Neural progenitor cell (in vitro differentiated cells): Measurements from ENCODE around the gene NDUFB4. TPM values are rescaled to one million over a fixed set of nuclear protein-coding genes. Genes with fewer than 3 reads are reported as not detected.

Experiments
- DNase-seq: peaks from one replicate; pipeline ENCODE4 v3.0.0-alpha.2; 2016; ENCODE audit warnings: low spot score
- H2AFZ ChIP-seq: fragments of 200-600 bp; sonication (generic); replicated peaks from 2 replicates; pipeline ENCODE4 v1.6.1; 2016; ENCODE audit warnings: antibody characterized with exemption
- H3F3A ChIP-seq: fragments of 200-600 bp; sonication (generic); 2 replicates; pipeline ENCODE4 v1.6.1; 2016; ENCODE audit warnings: antibody characterized with exemption, low read depth
- H3K27ac ChIP-seq: fragments of 200-600 bp; sonication (generic); 2 replicates; pipeline ENCODE4 v1.5.1; 2016; ENCODE audit warnings: mild to moderate bottlenecking
- H3K27me3 ChIP-seq: fragments of 200-600 bp; sonication (generic); 2 replicates; pipeline ENCODE4 v1.6.1; 2016; ENCODE audit warnings: mild to moderate bottlenecking, moderate library complexity
- H3K36me3 ChIP-seq: fragments of 200-600 bp; sonication (generic); 2 replicates; pipeline ENCODE4 v1.5.1; 2016
- H3K4me1 ChIP-seq: fragments of 200-600 bp; sonication (generic); 2 replicates; pipeline ENCODE4 v1.6.1; 2016; ENCODE audit warnings: mixed run types
- H3K4me2 ChIP-seq: fragments of 200-600 bp; sonication (generic); 2 replicates; pipeline ENCODE4 v1.6.1; 2016
- H3K4me3 ChIP-seq: fragments of 200-600 bp; sonication (generic); 2 replicates; pipeline ENCODE4 v1.5.1; 2016
- H3K79me2 ChIP-seq: fragments of 200-600 bp; sonication (generic); 2 replicates; pipeline ENCODE4 v1.6.1; 2016; ENCODE audit warnings: low read depth
- H3K9ac ChIP-seq: fragments of 200-600 bp; sonication (generic); 2 replicates; pipeline ENCODE4 v1.6.1; 2016
- H3K9me3 ChIP-seq: fragments of 200-600 bp; sonication (generic); 2 replicates; pipeline ENCODE4 v1.5.1; 2016; ENCODE audit warnings: low read depth
- H4K20me1 ChIP-seq: fragments of 200-600 bp; sonication (generic); 2 replicates; pipeline ENCODE4 v1.6.1; 2016; ENCODE audit warnings: low read depth
- H3K27ac Mint-ChIP-seq: 3 replicates; pipeline ENCODE4 v1.8.0; 2021; ENCODE audit warnings: mixed read lengths
- H3K27me3 Mint-ChIP-seq: 2 replicates; pipeline ENCODE4 v1.8.0; 2022; ENCODE audit warnings: low read depth, mild to moderate bottlenecking, inconsistent platforms, moderate library complexity, mixed read lengths; ENCODE audit not compliant: insufficient read depth
- H3K36me3 Mint-ChIP-seq: 3 replicates; pipeline ENCODE4 v1.8.0; 2021; ENCODE audit warnings: mixed read lengths
- H3K4me1 Mint-ChIP-seq: 3 replicates; pipeline ENCODE4 v1.8.0; 2021; ENCODE audit warnings: mixed read lengths
- H3K4me3 Mint-ChIP-seq: 3 replicates; pipeline ENCODE4 v1.8.0; 2021; ENCODE audit warnings: mild to moderate bottlenecking, moderate library complexity, mixed read lengths
- H3K9me3 Mint-ChIP-seq: 3 replicates; pipeline ENCODE4 v1.8.0; 2020; ENCODE audit warnings: mixed read lengths
- EZH2 ChIP-seq: fragments of 200-600 bp; sonication (generic); IDR thresholded peaks from 2 replicates; pipeline ENCODE4 v1.6.1; 2017; ENCODE audit warnings: antibody characterized with exemption, mild to moderate bottlenecking, moderate library complexity
- EZH2phosphoT487 ChIP-seq: fragments of 200-600 bp; sonication (generic); IDR thresholded peaks from 2 replicates; pipeline ENCODE4 v1.6.1; 2017; ENCODE audit warnings: antibody characterized with exemption
- total RNA-seq: library from RNA; depleted of rRNA; stranded (reverse); fragments of >200 nt; gene quantifications from 2 replicates; pipeline ENCODE4 v1.2.3, GENCODE V29; 2015; ENCODE audit warnings: low replicate concordance
- TF ChIP-seq, protein P1 (sequence below): fragments of 200-600 bp; sonication (generic); IDR thresholded peaks from 2 replicates; pipeline ENCODE4 v1.5.1; 2017; ENCODE audit warnings: antibody characterized with exemption, mild to moderate bottlenecking

NDUFB4 gene
- total RNA-seq, 1 donor from 2014 or later, result 132 TPM

DNA sequence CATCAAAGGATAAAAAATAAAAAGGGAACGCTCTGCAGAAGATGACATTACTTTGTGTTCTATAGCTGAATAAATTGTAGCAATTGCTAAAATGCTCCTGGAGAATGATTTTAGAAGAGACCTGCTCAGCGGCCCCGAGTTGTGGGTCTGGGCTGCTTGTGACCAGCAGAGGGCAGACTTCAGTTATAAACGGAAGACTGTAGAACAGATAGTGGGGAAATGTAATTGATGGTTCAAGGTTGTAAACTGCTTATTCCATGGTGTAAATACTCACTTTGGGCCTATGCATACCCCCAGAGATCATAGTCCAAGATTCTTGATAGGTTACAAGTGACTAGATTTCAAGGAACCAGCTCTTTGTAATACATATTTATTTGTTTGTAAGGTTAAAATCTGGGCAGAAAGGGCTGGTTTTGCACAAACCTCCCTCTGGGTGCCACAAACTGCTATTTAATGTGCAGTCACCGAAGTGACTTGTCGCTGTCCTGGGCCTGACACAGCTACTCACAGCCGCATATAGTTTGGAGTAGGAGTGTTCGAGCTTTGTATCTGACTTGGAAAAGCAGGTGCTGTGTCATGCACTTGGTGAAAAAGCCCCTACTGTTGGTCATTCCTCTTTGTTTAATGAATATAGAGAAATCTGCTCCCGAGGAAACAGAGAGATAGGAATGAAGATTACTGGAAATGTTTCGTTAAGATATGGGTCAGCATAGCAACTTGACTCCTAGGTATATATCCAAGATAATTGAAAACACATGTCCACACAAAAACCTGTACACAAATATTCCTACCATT is 34.7 kb upstream of the NDUFB4 start:
- Mint-ChIP-seq H3K4me1 (peaks cover 37% of the 10 kb centered on the region), H3K27me3 (peaks cover 7% of the 10 kb centered on the region), H3K9me3 (no peaks in the 10 kb centered on the region), H3K36me3 (no peaks in the 10 kb centered on the region), H3K27ac (no peak overlapping the region), H3K4me3 (peak overlapping the region; percentile 47)
- H3K9ac ChIP-seq, result no peak overlapping the region
- peaks cover 3% of the 10 kb centered on the region for H4K20me1 ChIP-seq
- peaks cover 18% of the 10 kb centered on the region for H3K4me1 ChIP-seq
- no peak overlapping the region for H3K4me3 ChIP-seq
- H3K36me3 ChIP-seq, result no peaks in the 10 kb centered on the region
- no peak overlapping the region for H3K27ac ChIP-seq
- no peak overlapping the region for H2AFZ ChIP-seq
- H3K4me2 ChIP-seq, result peak overlapping the region; percentile 87
- no peaks in the 10 kb centered on the region for H3K79me2 ChIP-seq
- DNase-seq, result peak; percentile 80
- H3K9me3 ChIP-seq, result no peaks in the 10 kb centered on the region
- peaks cover 30% of the 10 kb centered on the region for H3F3A ChIP-seq
- TF ChIP-seq EZH2 (no peak), EZH2phosphoT487 (no peak)
- TF ChIP-seq, protein P1, sequence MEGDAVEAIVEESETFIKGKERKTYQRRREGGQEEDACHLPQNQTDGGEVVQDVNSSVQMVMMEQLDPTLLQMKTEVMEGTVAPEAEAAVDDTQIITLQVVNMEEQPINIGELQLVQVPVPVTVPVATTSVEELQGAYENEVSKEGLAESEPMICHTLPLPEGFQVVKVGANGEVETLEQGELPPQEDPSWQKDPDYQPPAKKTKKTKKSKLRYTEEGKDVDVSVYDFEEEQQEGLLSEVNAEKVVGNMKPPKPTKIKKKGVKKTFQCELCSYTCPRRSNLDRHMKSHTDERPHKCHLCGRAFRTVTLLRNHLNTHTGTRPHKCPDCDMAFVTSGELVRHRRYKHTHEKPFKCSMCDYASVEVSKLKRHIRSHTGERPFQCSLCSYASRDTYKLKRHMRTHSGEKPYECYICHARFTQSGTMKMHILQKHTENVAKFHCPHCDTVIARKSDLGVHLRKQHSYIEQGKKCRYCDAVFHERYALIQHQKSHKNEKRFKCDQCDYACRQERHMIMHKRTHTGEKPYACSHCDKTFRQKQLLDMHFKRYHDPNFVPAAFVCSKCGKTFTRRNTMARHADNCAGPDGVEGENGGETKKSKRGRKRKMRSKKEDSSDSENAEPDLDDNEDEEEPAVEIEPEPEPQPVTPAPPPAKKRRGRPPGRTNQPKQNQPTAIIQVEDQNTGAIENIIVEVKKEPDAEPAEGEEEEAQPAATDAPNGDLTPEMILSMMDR, result peak; percentile 94
- no peaks in the 10 kb centered on the region for H3K27me3 ChIP-seq

DNA sequence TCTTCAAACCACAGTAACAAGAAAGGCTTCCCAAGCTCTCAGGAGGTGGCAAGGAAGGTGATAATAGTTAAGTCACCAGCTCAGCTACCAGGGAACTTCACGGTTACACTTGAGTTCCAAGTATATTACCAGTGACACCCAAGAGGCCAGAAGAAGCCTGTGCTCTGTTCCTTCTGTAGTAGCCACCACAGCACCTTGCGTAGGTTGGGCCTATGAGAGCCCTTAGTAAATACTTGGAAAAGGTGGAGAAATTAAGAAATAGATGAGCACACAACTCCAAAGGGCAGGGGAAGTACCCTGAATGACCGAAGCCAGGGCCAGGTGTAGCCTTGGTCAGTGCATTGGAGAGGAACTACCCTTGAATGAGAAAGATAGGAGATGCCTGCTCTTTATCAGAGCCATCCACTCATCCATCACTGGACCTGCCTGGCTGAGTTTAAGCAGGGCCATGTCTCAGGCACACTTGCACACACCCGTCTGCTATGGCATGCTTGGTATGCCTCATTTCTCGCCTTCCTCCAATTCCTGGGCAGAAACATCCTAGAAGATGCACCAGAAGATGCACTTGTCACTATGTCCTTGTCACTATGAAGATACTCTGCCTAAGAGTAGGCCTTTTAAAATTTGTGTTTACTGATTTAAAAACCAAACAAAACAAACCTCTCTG is 32.6 kb upstream of the NDUFB4 start:
- H3K36me3 ChIP-seq, result no peaks in the 10 kb centered on the region
- H3K4me1 ChIP-seq, result peaks cover 31% of the 10 kb centered on the region
- no peak overlapping the region for H2AFZ ChIP-seq
- H3K4me2 ChIP-seq, result no peak overlapping the region
- peaks cover 49% of the 10 kb centered on the region for H3K4me1 Mint-ChIP-seq
- TF ChIP-seq EZH2phosphoT487 (no peak), EZH2 (no peak)
- TF ChIP-seq, protein P1, result no peak
- no peaks in the 10 kb centered on the region for H3K36me3 Mint-ChIP-seq
- H3K27ac ChIP-seq, result no peak overlapping the region
- H3K4me3 Mint-ChIP-seq, result no peak overlapping the region
- H4K20me1 ChIP-seq, result peaks cover 3% of the 10 kb centered on the region
- H3F3A ChIP-seq, result peaks cover 49% of the 10 kb centered on the region
- H3K27me3 Mint-ChIP-seq, result peaks cover 5% of the 10 kb centered on the region
- H3K9me3 ChIP-seq, result no peaks in the 10 kb centered on the region
- H3K79me2 ChIP-seq, result no peaks in the 10 kb centered on the region
- H3K27ac Mint-ChIP-seq, result no peak overlapping the region
- no peaks in the 10 kb centered on the region for H3K27me3 ChIP-seq
- no peak for DNase-seq
- no peak overlapping the region for H3K9ac ChIP-seq
- no peaks in the 10 kb centered on the region for H3K9me3 Mint-ChIP-seq
- no peak overlapping the region for H3K4me3 ChIP-seq

DNA sequence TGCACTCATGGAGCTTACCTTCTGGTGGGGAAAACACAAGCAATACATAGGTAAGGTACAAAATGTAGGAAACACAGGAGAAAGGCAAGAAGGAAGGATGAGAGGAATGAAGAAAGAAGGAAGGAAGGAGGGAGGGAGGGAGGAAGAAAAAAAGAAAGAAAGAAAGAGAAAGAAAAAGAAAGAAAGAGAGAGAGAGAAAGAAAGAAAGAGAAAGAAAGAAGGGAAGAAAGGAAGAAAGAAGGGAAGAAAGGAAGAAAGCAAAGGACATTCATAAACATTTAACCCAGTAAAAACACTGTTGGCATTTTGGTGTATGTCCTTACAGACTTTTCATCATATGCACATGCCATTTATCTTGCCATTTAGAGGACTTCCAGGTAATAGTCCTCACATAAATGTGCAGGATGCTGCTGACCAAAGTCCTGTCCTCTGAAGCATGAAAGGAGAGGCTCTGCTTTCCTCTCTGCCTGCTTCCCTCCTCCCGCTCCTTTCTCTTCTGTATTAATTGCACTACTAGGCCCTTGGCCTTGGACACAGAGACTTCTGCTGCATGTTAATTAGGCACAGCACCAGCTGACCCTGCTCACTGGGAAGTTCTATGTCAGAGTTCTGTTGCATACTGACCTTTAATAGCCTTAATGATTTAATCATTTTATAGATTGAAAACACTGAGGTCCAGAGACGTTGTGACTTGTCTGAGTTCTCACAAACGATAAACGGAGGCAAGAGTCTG is 29.7 kb upstream of the NDUFB4 start:
- peaks cover 3% of the 10 kb centered on the region for H3K27me3 Mint-ChIP-seq
- H3K4me3 Mint-ChIP-seq, result no peak overlapping the region
- DNase-seq, result no peak
- no peaks in the 10 kb centered on the region for H3K79me2 ChIP-seq
- H3K4me1 ChIP-seq, result peaks cover 24% of the 10 kb centered on the region
- TF ChIP-seq EZH2phosphoT487 (no peak), EZH2 (no peak)
- TF ChIP-seq, protein P1, result no peak
- H4K20me1 ChIP-seq, result no peaks in the 10 kb centered on the region
- peak overlapping the region; percentile 48 for H3K27ac Mint-ChIP-seq
- H3K4me1 Mint-ChIP-seq, result peaks cover 41% of the 10 kb centered on the region
- no peaks in the 10 kb centered on the region for H3K36me3 Mint-ChIP-seq
- no peaks in the 10 kb centered on the region for H3K9me3 ChIP-seq
- no peak overlapping the region for H3K4me2 ChIP-seq
- no peak overlapping the region for H3K9ac ChIP-seq
- no peaks in the 10 kb centered on the region for H3K27me3 ChIP-seq
- H3K4me3 ChIP-seq, result no peak overlapping the region
- H3K27ac ChIP-seq, result no peak overlapping the region
- H2AFZ ChIP-seq, result no peak overlapping the region
- H3K36me3 ChIP-seq, result no peaks in the 10 kb centered on the region
- peaks cover 5% of the 10 kb centered on the region for H3K9me3 Mint-ChIP-seq
- peaks cover 25% of the 10 kb centered on the region for H3F3A ChIP-seq
